LNCAP (cell line): ENCODE data around the gene FHIT.

Source experiments
- CTCF ChIP-seq: fragments of 450-650 bp; IDR thresholded peaks from 2 replicates; pipeline ENCODE4 v1.5.1; 2017; ENCODE audit warnings: mild to moderate bottlenecking

Gene FHIT

GRCh38 chr3:60812502-60812901 lies 438.8 kb downstream of the FHIT start:
- no peak for TF ChIP-seq CTCF

DNA sequence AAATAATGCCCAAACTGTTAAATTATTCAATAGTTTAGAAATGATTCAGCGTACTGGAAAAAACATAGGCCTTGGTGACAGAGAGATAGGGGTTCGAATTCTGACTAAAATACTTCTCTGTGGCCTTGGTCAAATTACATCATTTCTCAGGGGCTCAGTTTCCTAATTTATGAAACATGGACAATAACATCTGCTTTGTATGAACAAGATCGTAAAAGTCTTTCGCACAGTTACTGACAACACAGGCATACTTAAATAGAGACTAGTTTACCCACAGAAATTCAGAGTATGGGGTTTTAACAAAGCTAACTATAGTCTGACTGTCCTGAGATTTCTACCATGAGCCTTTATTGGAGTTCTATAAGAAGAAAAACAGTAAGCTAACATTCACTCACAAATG lies 440.4 kb downstream of the FHIT start:
- no peak for TF ChIP-seq CTCF

DNA sequence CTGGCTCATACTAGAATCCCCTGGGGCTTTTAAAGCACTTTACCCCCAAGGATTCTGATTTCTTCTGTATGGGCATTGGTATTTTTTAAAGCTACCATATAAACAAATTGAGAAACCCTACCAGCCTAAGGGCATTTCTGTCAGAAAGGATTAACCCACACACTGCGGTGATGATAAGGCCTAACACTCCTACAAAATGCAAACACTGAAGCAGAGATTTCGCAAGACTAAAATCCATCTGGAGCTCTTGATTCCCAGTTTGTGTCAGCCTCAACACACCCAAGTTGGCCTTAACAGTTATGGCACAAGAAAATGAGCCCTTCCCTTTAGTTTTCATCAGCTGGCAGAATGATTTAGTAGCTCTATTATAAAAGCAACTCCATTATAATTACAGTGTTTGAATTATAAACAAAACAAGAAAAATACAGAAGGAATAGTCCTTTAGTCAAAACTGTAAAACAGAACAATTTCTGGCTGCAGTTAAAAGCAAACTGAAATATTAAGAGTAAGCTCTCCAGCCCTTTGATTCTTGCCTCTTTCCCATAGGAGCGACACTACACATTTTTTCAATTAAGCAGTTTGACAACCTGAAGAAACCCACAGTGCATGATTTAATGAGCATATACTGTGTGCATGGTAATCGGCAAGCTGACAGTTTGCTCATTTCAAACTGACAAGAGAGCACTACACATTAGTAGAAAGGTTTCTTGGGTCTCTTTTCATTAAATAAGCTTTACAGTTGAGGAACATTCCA lies 441.2 kb downstream of the FHIT start:
- TF ChIP-seq CTCF: no peak

GRCh38 chr3:60803216-60804173 lies 447.8 kb downstream of the FHIT start:
- no peak for TF ChIP-seq CTCF

DNA sequence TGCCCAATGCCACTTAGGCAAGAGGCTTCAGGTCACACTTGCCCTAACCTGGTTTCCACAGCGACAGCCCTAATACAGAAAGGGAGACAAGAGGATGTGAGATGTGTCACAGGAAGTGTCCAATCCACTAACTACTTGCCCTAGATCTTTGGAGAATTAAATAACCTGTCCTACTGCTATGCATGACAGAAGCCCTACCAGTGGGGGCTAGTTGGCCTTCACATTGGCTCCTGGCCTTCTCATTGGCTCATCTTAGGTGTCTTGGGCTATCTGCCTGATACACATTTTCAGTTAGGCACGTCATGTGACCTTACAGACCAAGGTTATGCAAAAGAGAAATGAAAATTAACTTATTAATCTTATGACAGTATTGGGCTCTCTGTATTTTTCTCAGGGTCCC lies 449.9 kb downstream of the FHIT start:
- TF ChIP-seq CTCF: no peak

DNA sequence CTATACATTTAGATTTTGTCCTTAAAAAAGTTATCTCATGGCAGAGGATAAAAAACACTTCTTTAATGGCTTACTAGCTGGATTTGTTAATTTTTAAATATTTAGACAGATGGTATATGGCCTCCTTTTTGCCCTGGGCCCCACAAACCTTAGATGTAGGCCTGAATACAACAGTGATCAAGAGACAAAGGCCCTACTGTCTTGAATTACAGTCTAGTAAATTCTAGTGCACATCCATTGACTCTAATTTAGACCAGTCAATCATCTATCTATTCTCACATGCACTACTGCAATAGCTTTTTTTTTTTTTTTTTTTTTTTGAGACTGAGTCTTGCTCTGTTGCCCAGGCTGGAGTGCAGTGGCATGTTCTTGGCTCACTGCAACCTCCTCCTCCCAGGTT lies 452.8 kb downstream of the FHIT start:
- TF ChIP-seq CTCF: no peak

GRCh38 chr3:60792249-60792852 lies 458.9 kb downstream of the FHIT start:
- no peak for TF ChIP-seq CTCF
